Spleen (tissue), 11 donors: ENCODE results near the gene GRM5. TPM values are rescaled to one million over a fixed set of nuclear protein-coding genes. Genes with fewer than 3 reads are reported as not detected.

Experiments
- DNase-seq: peaks from one replicate; pipeline ENCODE4 v3.0.0-alpha.2; 2020
- H3K27ac ChIP-seq, 8 donors: fragments of 200-600 bp; sonication (generic) in 7 of 8; 1 replicate in 4 of 8; 2 replicates in 4 of 8; pipeline versions ENCODE4 v1.5.0 to v1.8.0; 2016 to 2021; ENCODE audit warnings: inconsistent platforms in 4 of 8, mild to moderate bottlenecking in 4 of 8, moderate library complexity in 1 of 8
- H3K27me3 ChIP-seq, 7 donors: fragments of 200-600 bp; sonication (generic) in 6 of 7; replicated peaks in 1 of 7; 1 replicate in 4 of 7; 2 replicates in 3 of 7; pipeline versions ENCODE4 v1.5.0 to v1.8.0; 2016 to 2021; ENCODE audit warnings: inconsistent platforms in 3 of 7, mild to moderate bottlenecking in 1 of 7
- H3K36me3 ChIP-seq, 6 donors: fragments of 200-600 bp; sonication (generic) in 5 of 6; 1 replicate in 4 of 6; 2 replicates in 2 of 6; pipeline versions ENCODE4 v1.5.0 to v1.8.0; 2016 to 2021; ENCODE audit warnings: inconsistent platforms in 2 of 6
- H3K4me1 ChIP-seq, 6 donors: fragments of 200-600 bp; sonication (generic) in 5 of 6; 1 replicate in 3 of 6; 2 replicates in 3 of 6; pipeline versions ENCODE4 v1.5.0 to v1.8.0; 2016 to 2021; ENCODE audit warnings: inconsistent platforms in 3 of 6
- H3K4me3 ChIP-seq, 8 donors: fragments of 200-600 bp; sonication (generic) in 7 of 8; 1 replicate in 4 of 8; 2 replicates in 4 of 8; pipeline versions ENCODE4 v1.5.0 to v1.8.0; 2016 to 2021; ENCODE audit warnings: inconsistent platforms in 4 of 8, mild to moderate bottlenecking in 4 of 8, moderate library complexity in 2 of 8
- H3K9me3 ChIP-seq, 8 donors: fragments of 200-600 bp; sonication (generic) in 7 of 8; 1 replicate in 4 of 8; 2 replicates in 4 of 8; pipeline versions ENCODE4 v1.5.0 to v1.8.0; 2016 to 2021; ENCODE audit warnings: inconsistent platforms in 4 of 8
- CTCF ChIP-seq, 11 experiments: fragments of 200-600 bp in 7 of 11; fragments of 450-650 bp in 4 of 11; sonication (generic) in 4 of 11; IDR thresholded peaks in 8 of 11; conservative IDR thresholded peaks in 3 of 11; 1 replicate in 7 of 11; 2 replicates in 4 of 11; pipeline versions ENCODE4 v1.4.0 to v1.8.0; 2016 to 2021; ENCODE audit warnings: antibody characterized with exemption in 11 of 11, inconsistent platforms in 4 of 11, mild to moderate bottlenecking in 1 of 11
- POLR2A ChIP-seq, 3 donors: fragments of 450-650 bp; IDR thresholded peaks; one replicate each; pipeline ENCODE4 v1.5.1; 2017; ENCODE audit warnings: antibody characterized with exemption in 3 of 3, mild to moderate bottlenecking in 1 of 3
- POLR2AphosphoS5 ChIP-seq, 3 donors: sonication (generic); formaldehyde crosslinking; IDR thresholded peaks; one replicate each; pipeline ENCODE4 v1.5.1; 2017; ENCODE audit warnings: antibody characterized with exemption in 3 of 3
- WGBS, 5 donors: extraction: QIAGEN DNeasy Blood & Tissue Kit in 3 of 5; methylation state at CpG; one replicate each; pipeline versions ENCODE4 v1.1.5 to v1.1.7; 2013 to 2018; 5-methylcytosine and 5-hydroxymethylcytosine counted together
- intact Hi-C: fragments of 100-400 bp; cut with DNase I; formaldehyde crosslinking; loops from one replicate; pipeline ENCODE4 v1.15.0; 2023; ENCODE audit warnings: low total_unique reads
- polyA plus RNA-seq, 3 donors: library from polyadenylated mRNA; stranded (reverse); fragments of 200-250 nt; gene quantifications; one replicate each; pipeline ENCODE4 v1.2.1, GENCODE V29; 2013
- total RNA-seq, 7 donors: library from RNA; depleted of rRNA in 3 of 7; stranded (reverse); fragments of >200 nt in 3 of 7; fragmentation: NEBNext Ultra II Directional in 4 of 7; extraction: Animal tissue kit (Norgen Biotek cat#: 25700) in 4 of 7; gene quantifications; one replicate each; pipeline versions ENCODE4 v1.1.0 to v1.2.1, GENCODE V29; 2016 to 2021
- donor health status: healthy with polysubstance abuse.
- donor health status: DM: no; HTN: no; CAD: no; lungs with moderate emphysema.
- donor health status: DM: no; HTN: no; CAD: no.
- donor health status: Bipolar disorder and iron deficiency.
- donor health status: healthy.
- donor health status: DM: no; HTN: no; CAD: no.
- donor health status: DM: yes; HTN: yes; CAD: no.

Gene GRM5
- total and polyA plus RNA-seq, 10 donors = under 0.01 TPM; not detected in 9

GRCh38 chr11:88701816-88702215 is 364.0 kb downstream of the GRM5 start:
- Histone ChIP-seq H3K4me3 (no peak overlapping the region), H3K27me3 (no peaks in the 10 kb centered on the region), H3K4me1 (no peaks in the 10 kb centered on the region), H3K36me3 (no peaks in the 10 kb centered on the region), H3K9me3 (no peaks in the 10 kb centered on the region), H3K27ac (no peak overlapping the region)
- no peak for DNase-seq
- 51 to 87% (median 77%) methylated on average over 2 of the region's 2 CpGs for WGBS, 5 donors
- intact Hi-C loops = no loop called here
- no peak for TF ChIP-seq CTCF (IDR thresholded peaks at IDR 0.05 in 8 of 11, conservative IDR thresholded peaks at IDR 0.05 in 3 of 11)
- no peak for TF ChIP-seq POLR2AphosphoS5 (IDR thresholded peaks at IDR 0.05)
- TF ChIP-seq POLR2A (IDR thresholded peaks at IDR 0.05) = no peak

DNA sequence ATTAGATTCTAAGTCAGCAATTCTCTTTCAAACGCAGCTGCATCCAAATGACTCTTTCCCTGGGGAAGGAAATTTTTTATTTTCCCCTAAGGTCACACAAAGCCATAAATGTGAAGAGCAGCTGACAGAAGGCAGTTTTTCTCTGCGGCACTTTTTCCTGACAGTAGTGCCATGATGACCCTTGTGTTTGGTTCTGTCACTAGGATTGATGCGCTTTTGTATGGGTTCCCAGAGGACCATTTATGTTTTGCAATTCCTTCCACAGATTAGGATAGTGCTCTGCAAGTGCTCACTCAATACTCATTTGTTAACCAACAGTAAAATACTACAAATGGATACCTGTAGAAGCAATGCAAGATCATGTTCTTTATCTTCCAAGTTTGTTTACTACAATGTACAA is 368.6 kb downstream of the GRM5 start:
- Histone ChIP-seq H3K4me3 (no peak overlapping the region), H3K27ac (no peak overlapping the region), H3K36me3 (no peaks in the 10 kb centered on the region), H3K27me3 (no peaks in the 10 kb centered on the region), H3K9me3 (no peaks in the 10 kb centered on the region), H3K4me1 (no peaks in the 10 kb centered on the region)
- no peak for DNase-seq
- WGBS, 5 donors = 46 to 76% (median 71%) methylated on average over 3 of the region's 3 CpGs
- intact Hi-C loops = no loop called here
- no peak for TF ChIP-seq POLR2A (IDR thresholded peaks at IDR 0.05)
- TF ChIP-seq POLR2AphosphoS5 (IDR thresholded peaks at IDR 0.05) = no peak
- no peak for TF ChIP-seq CTCF (IDR thresholded peaks at IDR 0.05 in 8 of 11, conservative IDR thresholded peaks at IDR 0.05 in 3 of 11)

DNA sequence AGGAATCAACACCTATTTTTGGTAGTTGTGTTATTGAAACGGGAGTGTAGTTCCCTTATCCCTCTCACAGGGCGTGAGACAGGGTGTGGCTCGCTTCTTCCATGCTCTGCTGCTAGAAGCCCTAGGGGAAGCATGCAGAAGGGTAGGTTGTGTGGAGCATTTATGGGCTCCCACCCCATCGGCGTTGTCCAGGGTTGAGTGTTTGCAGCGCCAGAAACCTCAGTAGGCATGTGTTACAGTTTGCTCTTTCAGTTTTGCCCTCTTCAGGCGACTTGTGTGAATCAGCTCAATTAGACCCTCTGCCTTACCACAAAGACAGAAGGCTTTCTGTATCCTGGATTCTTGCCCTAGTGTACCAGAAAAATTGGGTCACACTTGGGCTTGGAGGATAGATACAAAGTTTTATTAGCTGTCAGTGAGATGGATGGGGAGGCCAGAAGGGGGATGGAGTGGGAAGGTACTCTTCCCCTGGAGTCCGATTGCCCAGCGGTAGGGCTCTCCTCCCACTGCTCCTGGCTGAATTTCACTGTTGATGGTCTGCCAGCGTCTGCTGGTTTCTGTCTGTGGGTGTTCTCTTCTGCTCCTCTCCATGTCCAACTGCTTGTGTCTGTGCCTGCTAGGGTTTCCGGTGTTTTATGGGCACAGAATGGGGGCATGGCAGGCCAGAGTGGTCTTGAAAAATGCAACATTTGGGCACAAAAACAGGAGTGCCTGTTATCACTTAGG is 369.9 kb downstream of the GRM5 start:
- no peaks in the 10 kb centered on the region for H3K9me3 ChIP-seq
- H3K27ac ChIP-seq = no peak overlapping the region
- intact Hi-C loops = no loop called here
- no peaks in the 10 kb centered on the region for H3K27me3 ChIP-seq
- 62 to 76% (median 70%) methylated on average over 11 of the region's 11 CpGs for WGBS, 5 donors
- DNase-seq = no peak
- TF ChIP-seq POLR2A (IDR thresholded peaks at IDR 0.05) (no peak), CTCF (IDR thresholded peaks at IDR 0.05 in 8 of 11, conservative IDR thresholded peaks at IDR 0.05 in 3 of 11) (no peak), POLR2AphosphoS5 (IDR thresholded peaks at IDR 0.05) (no peak)
- H3K4me3 ChIP-seq = no peak overlapping the region
- H3K4me1 ChIP-seq = no peaks in the 10 kb centered on the region
- no peaks in the 10 kb centered on the region for H3K36me3 ChIP-seq

- WGBS, 5 donors = 52 to 74% (median 63%) methylated on average over 4 of the region's 4 CpGs
- H3K4me1 ChIP-seq = no peaks in the 10 kb centered on the region
- H3K4me3 ChIP-seq = no peak overlapping the region
- H3K27me3 ChIP-seq = no peaks in the 10 kb centered on the region
- no peaks in the 10 kb centered on the region for H3K36me3 ChIP-seq
- H3K27ac ChIP-seq = no peak overlapping the region
- no peaks in the 10 kb centered on the region for H3K9me3 ChIP-seq
- DNase-seq = no peak
- intact Hi-C loops = no loop called here
- TF ChIP-seq POLR2AphosphoS5 (IDR thresholded peaks at IDR 0.05) (no peak), CTCF (IDR thresholded peaks at IDR 0.05 in 8 of 11, conservative IDR thresholded peaks at IDR 0.05 in 3 of 11) (no peak), POLR2A (IDR thresholded peaks at IDR 0.05) (no peak)
Observed at GRCh38 chr11:88692306-88693086, 373.3 kb downstream of the GRM5 start.
